HG02642 (cell line): ENCODE measurements around the gene SOX1.

Source experiments
- ATAC-seq: cut with Tn5 transposase; IDR thresholded peaks from one replicate; pipeline ENCODE4 v1.9.1; 2021; ENCODE audit warnings: mild to moderate bottlenecking; ENCODE audit not compliant: unreplicated experiment, poor library complexity

SOX1 gene

GRCh38 chr13:112104881-112105234 is 37.9 kb downstream of the SOX1 start:
- ATAC-seq: no peak

GRCh38 chr13:112105244-112105681 is 38.3 kb downstream of the SOX1 start:
- ATAC-seq: no peak

- ATAC-seq: no peak
These were observed 38.9 kb downstream of the SOX1 start for GRCh38 chr13:112105892-112106291.

- ATAC-seq: no peak
These were observed 39.7 kb downstream of the SOX1 start for GRCh38 chr13:112106478-112107141.

- ATAC-seq: no peak
These were observed 40.3 kb downstream of the SOX1 start for GRCh38 chr13:112107289-112107688.

- no peak for ATAC-seq
These were observed 43.5 kb downstream of the SOX1 start for GRCh38 chr13:112110479-112110878.

GRCh38 chr13:112111239-112111857 is 44.4 kb downstream of the SOX1 start:
- ATAC-seq: no peak

GRCh38 chr13:112112534-112113276 is 45.8 kb downstream of the SOX1 start:
- ATAC-seq: no peak

- ATAC-seq: no peak
These were observed 46.4 kb downstream of the SOX1 start for GRCh38 chr13:112113348-112113747.

GRCh38 chr13:112113851-112114250 is 46.9 kb downstream of the SOX1 start:
- ATAC-seq: no peak

- ATAC-seq: no peak
These were observed 47.4 kb downstream of the SOX1 start for GRCh38 chr13:112114391-112114790.

GRCh38 chr13:112115403-112116091 is 48.6 kb downstream of the SOX1 start:
- ATAC-seq: no peak

- no peak for ATAC-seq
These were observed 49.4 kb downstream of the SOX1 start for GRCh38 chr13:112116187-112116950.

GRCh38 chr13:112117258-112117954 is 50.5 kb downstream of the SOX1 start:
- ATAC-seq: no peak

GRCh38 chr13:112117955-112118302 is 51.0 kb downstream of the SOX1 start:
- ATAC-seq: no peak

- no peak for ATAC-seq
These were observed 51.6 kb downstream of the SOX1 start for GRCh38 chr13:112118451-112119064.

GRCh38 chr13:112119192-112120030 is 52.5 kb downstream of the SOX1 start:
- ATAC-seq: no peak

GRCh38 chr13:112120031-112120373 is 53.1 kb downstream of the SOX1 start:
- ATAC-seq: no peak
